Stimulated activated CD8-positive, alpha-beta memory T cell treated with anti-CD3 and anti-CD28 coated beads, Interleukin-7, amount 100 ng/mL, for 4 hours (primary cell): Measurements from ENCODE around the gene SORCS3.

Source experiments
- DNase-seq, 2 donors: peaks; one replicate each; pipeline ENCODE4 v3.0.0-alpha.2; 2020; ENCODE audit warnings: low read depth in 2 of 2

The SORCS3 gene

GRCh38 chr10:105010411-105011121, 369.5 kb downstream of the SORCS3 start:
- DNase-seq: no peak

DNA sequence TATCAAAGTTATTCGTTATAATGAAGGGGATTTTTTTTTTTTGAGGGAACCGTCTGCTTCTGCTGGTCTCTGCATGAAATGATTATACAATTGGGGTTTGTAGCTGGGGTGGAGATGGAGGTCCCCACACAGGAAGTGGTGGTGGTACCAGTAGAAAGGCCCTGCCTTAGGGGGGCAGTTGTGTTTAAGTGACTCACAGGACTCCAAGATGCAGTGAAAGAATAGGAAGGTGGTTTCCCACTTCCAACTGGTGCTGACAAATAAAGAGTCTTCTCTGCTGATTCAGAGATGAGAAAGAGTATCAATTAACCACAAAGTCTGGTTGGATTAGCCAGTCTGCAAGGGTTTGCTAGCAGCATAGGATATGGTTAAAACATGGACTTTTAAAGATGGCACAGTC, 376.0 kb downstream of the SORCS3 start:
- no peak for DNase-seq

DNA sequence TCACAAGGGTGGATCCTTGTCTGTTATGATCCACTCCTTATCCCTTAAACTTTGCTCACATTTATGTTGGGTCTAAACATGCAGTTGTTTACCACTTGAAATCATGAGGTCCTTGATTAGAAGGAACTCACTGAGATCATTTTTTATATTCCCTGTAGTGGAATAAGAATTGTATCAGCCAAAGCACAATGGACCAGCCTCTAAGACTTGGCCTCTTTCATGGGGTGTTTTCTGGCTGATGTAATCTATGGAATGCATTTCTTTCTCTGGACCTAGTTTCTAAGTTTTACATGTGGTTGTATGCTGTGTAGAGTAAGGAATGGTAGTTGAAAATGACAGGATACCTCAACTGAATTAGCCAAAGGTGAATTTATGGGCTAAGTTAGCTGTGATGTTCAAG, 376.6 kb downstream of the SORCS3 start:
- DNase-seq: no peak

DNA sequence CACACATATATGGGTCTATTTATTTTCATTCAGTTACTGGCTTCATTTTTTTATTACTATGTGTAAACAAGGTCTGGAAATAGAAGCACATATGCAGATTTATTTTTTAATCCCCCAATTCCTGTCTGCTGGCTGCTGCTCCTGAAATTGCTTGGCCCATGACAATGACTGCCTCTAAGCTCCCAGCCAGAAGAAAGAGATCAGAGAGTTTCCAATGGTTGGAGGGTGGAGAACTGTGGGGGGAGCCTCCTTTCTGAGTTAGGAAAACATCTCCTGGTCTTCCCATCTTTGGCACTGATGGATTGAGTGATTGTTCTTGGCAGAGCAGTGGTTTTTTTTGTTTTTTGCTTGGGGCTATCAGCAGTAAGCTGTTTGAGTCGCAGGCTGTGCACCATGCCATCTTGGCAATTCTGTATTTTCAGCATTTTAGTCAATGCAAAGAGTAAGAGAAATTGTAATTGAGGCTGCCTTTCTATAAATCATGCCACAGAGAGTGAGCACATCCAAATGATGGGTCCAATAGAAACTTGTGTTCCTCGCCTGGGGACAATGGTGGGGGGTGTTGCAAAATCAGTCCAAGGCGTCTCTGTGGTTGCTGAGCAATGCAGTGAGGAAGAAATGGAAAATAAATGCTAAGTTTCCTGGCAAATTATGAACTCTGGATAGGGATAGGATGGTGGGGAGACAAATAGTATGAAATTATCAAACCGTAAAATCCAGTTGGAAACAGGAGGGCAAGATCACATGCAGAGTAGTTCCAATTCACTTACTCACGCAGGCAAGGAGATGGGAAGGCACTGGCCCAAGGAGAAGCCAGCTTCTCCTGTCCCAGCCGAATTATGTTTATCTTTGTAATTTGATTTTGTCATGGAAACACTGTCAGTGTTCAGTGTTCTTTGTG, 382.4 kb downstream of the SORCS3 start:
- DNase-seq: no peak

GRCh38 chr10:105024184-105024583, 383.1 kb downstream of the SORCS3 start:
- no peak for DNase-seq

- no peak for DNase-seq
Observed at GRCh38 chr10:105025092-105025491, 384.0 kb downstream of the SORCS3 start.

GRCh38 chr10:105026566-105026965, 385.5 kb downstream of the SORCS3 start:
- no peak for DNase-seq

- no peak for DNase-seq
Observed at GRCh38 chr10:105029286-105029685, 388.2 kb downstream of the SORCS3 start.

- DNase-seq: no peak
Observed at GRCh38 chr10:105037022-105037421, 395.9 kb downstream of the SORCS3 start.

- no peak for DNase-seq
Observed at GRCh38 chr10:105041956-105042355, 400.9 kb downstream of the SORCS3 start.

- no peak for DNase-seq
Observed at GRCh38 chr10:105042906-105043552, 401.9 kb downstream of the SORCS3 start.

- DNase-seq: no peak
Observed at GRCh38 chr10:105044902-105045301, 403.8 kb downstream of the SORCS3 start.

- no peak for DNase-seq
Observed at GRCh38 chr10:105056413-105056812, 415.3 kb downstream of the SORCS3 start.

DNA sequence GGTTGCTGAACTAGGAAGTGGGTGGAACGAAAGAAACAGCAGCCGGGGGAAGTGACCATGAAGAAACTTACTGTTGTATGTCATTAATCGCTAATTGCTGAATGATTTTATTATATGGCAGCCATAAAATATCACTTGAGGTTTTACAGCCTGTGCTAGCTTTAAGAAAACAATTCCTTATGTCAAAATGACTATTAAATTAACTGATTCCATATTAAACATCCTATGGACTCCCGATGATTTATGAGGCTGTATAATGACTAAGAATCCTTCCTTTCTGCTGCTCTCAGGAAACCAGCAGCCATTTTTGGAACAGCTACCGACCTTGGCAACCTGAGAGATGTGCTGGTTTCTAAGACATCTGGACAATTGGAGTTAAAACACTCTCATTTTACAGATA, 421.9 kb downstream of the SORCS3 start:
- no peak for DNase-seq

DNA sequence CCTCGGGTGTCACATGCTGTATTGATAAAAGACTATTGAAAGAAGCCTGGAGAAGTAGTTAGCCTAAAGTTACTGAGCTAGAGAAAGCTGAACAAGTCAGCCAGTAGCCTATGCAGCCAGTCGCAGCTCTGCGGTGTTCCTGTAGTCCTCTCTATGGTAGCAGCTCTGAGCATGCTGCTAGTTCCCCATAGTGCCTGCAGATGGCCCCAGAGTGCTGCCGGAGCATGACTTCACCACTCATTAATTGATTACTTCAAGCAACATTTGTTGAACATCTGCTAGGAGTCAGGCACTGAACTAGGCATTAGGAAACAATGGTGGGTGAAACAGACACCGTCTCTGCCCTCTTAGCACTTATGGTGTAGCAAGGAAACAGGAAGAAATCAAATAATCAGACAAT, 422.7 kb downstream of the SORCS3 start:
- no peak for DNase-seq

- DNase-seq: no peak
Observed at GRCh38 chr10:105068497-105068896, 427.4 kb downstream of the SORCS3 start.

DNA sequence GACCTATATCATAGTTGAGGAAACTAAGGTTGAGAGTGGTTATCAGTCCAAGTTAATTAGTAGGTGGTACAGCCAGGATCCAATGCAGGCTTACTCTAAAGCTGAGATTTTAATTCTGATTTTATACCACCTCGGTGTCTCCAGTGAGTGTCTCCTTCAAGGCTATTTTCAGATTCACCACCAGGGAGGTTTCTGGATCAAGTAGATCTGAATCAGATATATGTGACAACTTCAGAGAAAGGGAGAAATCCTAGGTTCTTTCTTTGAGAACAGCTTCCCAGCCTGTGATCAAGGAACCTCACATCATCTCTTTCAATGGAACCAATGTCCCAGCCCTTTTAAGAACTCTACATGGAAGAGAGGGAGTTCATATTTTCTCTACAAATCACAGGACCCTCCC, 429.2 kb downstream of the SORCS3 start:
- no peak for DNase-seq

GRCh38 chr10:105070952-105071351, 429.9 kb downstream of the SORCS3 start:
- no peak for DNase-seq

GRCh38 chr10:105071980-105072379, 430.9 kb downstream of the SORCS3 start:
- DNase-seq: no peak

GRCh38 chr10:105073999-105074398, 432.9 kb downstream of the SORCS3 start:
- DNase-seq: no peak

- no peak for DNase-seq
Observed at GRCh38 chr10:105075031-105075430, 433.9 kb downstream of the SORCS3 start.

- DNase-seq: no peak
Observed at GRCh38 chr10:105085980-105086379, 444.9 kb downstream of the SORCS3 start.

GRCh38 chr10:105094048-105094447, 453.0 kb downstream of the SORCS3 start:
- DNase-seq: no peak
